ENCODE results near the gene LRPPRC.

LRPPRC gene

GRCh38 chr2:44009136-44009735 is 13.4 kb upstream of the LRPPRC start:
- no peaks in the 10 kb centered on the region for H3K27me3 ChIP-seq (replicated peaks; ENCODE audit: control insufficient read depth, insufficient read depth, low read length)
- TF ChIP-seq CTCF (IDR thresholded peaks at IDR 0.05; ENCODE audit: insufficient read depth, low read length, poor library complexity, severe bottlenecking): no peak
- no peak overlapping the region for H3K4me3 ChIP-seq (replicated peaks; ENCODE audit: low read depth, low read length)
- H3K36me3 ChIP-seq (ENCODE audit: control insufficient read depth, insufficient read depth, low read length): no peaks in the 10 kb centered on the region
- no peak for DNase-seq (ENCODE audit: extremely low read depth, insufficient read length)

GRCh38 chr2:44005846-44006245 is 10.1 kb upstream of the LRPPRC start:
- DNase-seq (ENCODE audit: extremely low read depth, insufficient read length): no peak
- Histone ChIP-seq H3K27me3 (replicated peaks; ENCODE audit: control insufficient read depth, insufficient read depth, low read length) (no peaks in the 10 kb centered on the region), H3K36me3 (ENCODE audit: control insufficient read depth, insufficient read depth, low read length) (no peaks in the 10 kb centered on the region), H3K4me3 (replicated peaks; ENCODE audit: low read depth, low read length) (no peak overlapping the region)
- TF ChIP-seq CTCF (IDR thresholded peaks at IDR 0.05; ENCODE audit: insufficient read depth, low read length, poor library complexity, severe bottlenecking): no peak

GRCh38 chr2:44004735-44005602 is 9.2 kb upstream of the LRPPRC start:
- Histone ChIP-seq H3K27me3 (replicated peaks; ENCODE audit: control insufficient read depth, insufficient read depth, low read length) (no peaks in the 10 kb centered on the region), H3K36me3 (ENCODE audit: control insufficient read depth, insufficient read depth, low read length) (no peaks in the 10 kb centered on the region), H3K4me3 (replicated peaks; ENCODE audit: low read depth, low read length) (no peak overlapping the region)
- TF ChIP-seq CTCF (IDR thresholded peaks at IDR 0.05; ENCODE audit: insufficient read depth, low read length, poor library complexity, severe bottlenecking): no peak
- no peak for DNase-seq (ENCODE audit: extremely low read depth, insufficient read length)

GRCh38 chr2:44001716-44002115 is 5.9 kb upstream of the LRPPRC start:
- Histone ChIP-seq H3K4me3 (replicated peaks; ENCODE audit: low read depth, low read length) (no peak overlapping the region), H3K36me3 (ENCODE audit: control insufficient read depth, insufficient read depth, low read length) (no peaks in the 10 kb centered on the region), H3K27me3 (replicated peaks; ENCODE audit: control insufficient read depth, insufficient read depth, low read length) (no peaks in the 10 kb centered on the region)
- TF ChIP-seq CTCF (IDR thresholded peaks at IDR 0.05; ENCODE audit: insufficient read depth, low read length, poor library complexity, severe bottlenecking): no peak
- no peak for DNase-seq (ENCODE audit: extremely low read depth, insufficient read length)

GRCh38 chr2:43998263-43998662 is 2.5 kb upstream of the LRPPRC start:
- Histone ChIP-seq H3K36me3 (ENCODE audit: control insufficient read depth, insufficient read depth, low read length) (no peaks in the 10 kb centered on the region; the same call in 1 of the 2 replicates), H3K27me3 (replicated peaks; ENCODE audit: control insufficient read depth, insufficient read depth, low read length) (no peaks in the 10 kb centered on the region), H3K4me3 (replicated peaks; ENCODE audit: low read depth, low read length) (no peak overlapping the region)
- no peak for TF ChIP-seq CTCF (IDR thresholded peaks at IDR 0.05; ENCODE audit: insufficient read depth, low read length, poor library complexity, severe bottlenecking)
- DNase-seq (ENCODE audit: extremely low read depth, insufficient read length): no peak

Data from GM06990 (cell line).